ENCODE results near the gene AP2A2.

The AP2A2 gene

GRCh38 chr11:976431-977160, 50.9 kb downstream of the AP2A2 start:
- no peak for DNase-seq

- DNase-seq = no peak
Measured at GRCh38 chr11:977830-978720, 52.4 kb downstream of the AP2A2 start.

GRCh38 chr11:978781-979180, 53.1 kb downstream of the AP2A2 start:
- no peak for DNase-seq

- DNase-seq = no peak
Measured at GRCh38 chr11:980438-981357, 55.0 kb downstream of the AP2A2 start.

GRCh38 chr11:981764-982163, 56.1 kb downstream of the AP2A2 start:
- DNase-seq = no peak

- DNase-seq = no peak
Measured at GRCh38 chr11:984546-984945, 58.9 kb downstream of the AP2A2 start.

- no peak for DNase-seq
Measured at GRCh38 chr11:985406-985805, 59.7 kb downstream of the AP2A2 start.

- no peak for DNase-seq
Measured at GRCh38 chr11:985848-986247, 60.2 kb downstream of the AP2A2 start.

GRCh38 chr11:986270-986951, 60.7 kb downstream of the AP2A2 start:
- no peak for DNase-seq

GRCh38 chr11:986952-987305, 61.3 kb downstream of the AP2A2 start:
- no peak for DNase-seq

GRCh38 chr11:987671-988070, 62.0 kb downstream of the AP2A2 start:
- DNase-seq = no peak

- no peak for DNase-seq
Measured at GRCh38 chr11:990101-990500, 64.4 kb downstream of the AP2A2 start.

GRCh38 chr11:991034-991433, 65.4 kb downstream of the AP2A2 start:
- no peak for DNase-seq

GRCh38 chr11:991711-992307, 66.1 kb downstream of the AP2A2 start:
- no peak for DNase-seq

GRCh38 chr11:992577-992976, 66.9 kb downstream of the AP2A2 start:
- DNase-seq = no peak

GRCh38 chr11:993632-994167, 68.0 kb downstream of the AP2A2 start:
- no peak for DNase-seq

- DNase-seq = no peak
Measured at GRCh38 chr11:995044-995751, 69.5 kb downstream of the AP2A2 start.

- DNase-seq = no peak
Measured at GRCh38 chr11:995752-996420, 70.2 kb downstream of the AP2A2 start.

- DNase-seq = no peak
Measured at GRCh38 chr11:996681-997080, 71.0 kb downstream of the AP2A2 start.

GRCh38 chr11:997907-998306, 72.2 kb downstream of the AP2A2 start:
- no peak for DNase-seq

GRCh38 chr11:999009-999408, 73.3 kb downstream of the AP2A2 start:
- DNase-seq = no peak
